Measurements from ENCODE around the gene KLF11. TPM values are rescaled to one million over a fixed set of nuclear protein-coding genes. Genes with fewer than 3 reads are reported as not detected.

Gene KLF11
- total and polyA plus RNA-seq, 9 donors: 21.6 to 45.3 (median 31.4) TPM

GRCh38 chr2:10071595-10071994, 28.2 kb downstream of the KLF11 start:
- Histone ChIP-seq H3K9me3 (no peaks in the 10 kb centered on the region), H3K36me3 (no peaks in the 10 kb centered on the region), H3K4me1 (ENCODE audit: insufficient read depth) (peaks cover 2% of the 10 kb centered on the region), H3K4me3 (no peak overlapping the region), H3K27me3 (no peaks in the 10 kb centered on the region), H3K27ac (no peak overlapping the region)
- TF ChIP-seq EP300 (IDR thresholded peaks at IDR 0.05) (no peak), POLR2A (IDR thresholded peaks at IDR 0.05) (no peak)
- TF ChIP-seq, protein P1, sequence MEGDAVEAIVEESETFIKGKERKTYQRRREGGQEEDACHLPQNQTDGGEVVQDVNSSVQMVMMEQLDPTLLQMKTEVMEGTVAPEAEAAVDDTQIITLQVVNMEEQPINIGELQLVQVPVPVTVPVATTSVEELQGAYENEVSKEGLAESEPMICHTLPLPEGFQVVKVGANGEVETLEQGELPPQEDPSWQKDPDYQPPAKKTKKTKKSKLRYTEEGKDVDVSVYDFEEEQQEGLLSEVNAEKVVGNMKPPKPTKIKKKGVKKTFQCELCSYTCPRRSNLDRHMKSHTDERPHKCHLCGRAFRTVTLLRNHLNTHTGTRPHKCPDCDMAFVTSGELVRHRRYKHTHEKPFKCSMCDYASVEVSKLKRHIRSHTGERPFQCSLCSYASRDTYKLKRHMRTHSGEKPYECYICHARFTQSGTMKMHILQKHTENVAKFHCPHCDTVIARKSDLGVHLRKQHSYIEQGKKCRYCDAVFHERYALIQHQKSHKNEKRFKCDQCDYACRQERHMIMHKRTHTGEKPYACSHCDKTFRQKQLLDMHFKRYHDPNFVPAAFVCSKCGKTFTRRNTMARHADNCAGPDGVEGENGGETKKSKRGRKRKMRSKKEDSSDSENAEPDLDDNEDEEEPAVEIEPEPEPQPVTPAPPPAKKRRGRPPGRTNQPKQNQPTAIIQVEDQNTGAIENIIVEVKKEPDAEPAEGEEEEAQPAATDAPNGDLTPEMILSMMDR (IDR thresholded peaks at IDR 0.05): no peak
- 89 to 93% (median 92%) methylated on average over 7 of the region's 7 CpGs for WGBS, 3 donors
- DNase-seq: no peak
- intact Hi-C loops (cut with DNase I): loop anchor here in 1 of 4 donors (5.0 kb wide), 1 partner anchor 366 kb away; no protein-coding TSS in a partner anchor

GRCh38 chr2:10072656-10073480, 29.5 kb downstream of the KLF11 start:
- peak; percentile 84 to 87 (median 84) for DNase-seq
- WGBS, 3 donors: 28 to 31% (median 30%) methylated on average over 20 of the region's 20 CpGs
- Histone ChIP-seq H3K27ac (no peak overlapping the region), H3K4me3 (no peak overlapping the region), H3K9me3 (no peaks in the 10 kb centered on the region), H3K27me3 (no peaks in the 10 kb centered on the region), H3K4me1 (ENCODE audit: insufficient read depth) (peaks cover 2% of the 10 kb centered on the region), H3K36me3 (no peaks in the 10 kb centered on the region)
- TF ChIP-seq, protein P1 (IDR thresholded peaks at IDR 0.05): peak; percentile 77 to 86 (median 85)
- TF ChIP-seq POLR2A (IDR thresholded peaks at IDR 0.05) (no peak), EP300 (IDR thresholded peaks at IDR 0.05) (no peak)
- intact Hi-C loops (cut with DNase I): loop anchor here in 1 of 4 donors (5.0 kb wide), 1 partner anchor 364 kb away; no protein-coding TSS in a partner anchor

DNA sequence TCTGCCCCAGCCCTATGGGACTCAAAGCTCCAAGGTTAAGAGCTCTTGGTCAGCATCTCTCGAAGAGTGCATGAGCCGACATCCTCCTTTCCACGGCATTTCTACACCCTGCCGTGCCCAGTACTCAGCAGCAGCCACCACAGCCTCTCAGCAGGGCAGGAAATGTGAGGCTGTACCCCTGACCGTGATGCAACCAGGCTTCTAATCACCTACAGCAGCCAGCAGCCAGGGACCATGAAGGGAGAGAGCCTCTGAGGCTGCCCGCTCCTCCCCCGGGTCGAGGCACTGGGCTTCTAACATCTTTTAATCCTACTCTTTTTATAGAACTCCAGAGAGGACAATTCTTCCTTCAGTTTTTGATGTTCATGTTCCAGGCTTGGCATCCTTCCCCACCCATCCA, 30.4 kb downstream of the KLF11 start:
- Histone ChIP-seq H3K36me3 (no peaks in the 10 kb centered on the region), H3K27ac (no peak overlapping the region), H3K4me1 (ENCODE audit: insufficient read depth) (peaks cover 7% of the 10 kb centered on the region), H3K27me3 (no peaks in the 10 kb centered on the region), H3K9me3 (no peaks in the 10 kb centered on the region), H3K4me3 (no peak overlapping the region)
- intact Hi-C loops (cut with DNase I): loop anchor here in 1 of 4 donors (5.0 kb wide), 1 partner anchor 364 kb away; no protein-coding TSS in a partner anchor
- TF ChIP-seq, protein P1 (IDR thresholded peaks at IDR 0.05): no peak
- TF ChIP-seq EP300 (IDR thresholded peaks at IDR 0.05) (no peak), POLR2A (IDR thresholded peaks at IDR 0.05) (no peak)
- 71 to 80% (median 72%) methylated on average over 8 of the region's 8 CpGs for WGBS, 3 donors
- no peak for DNase-seq

DNA sequence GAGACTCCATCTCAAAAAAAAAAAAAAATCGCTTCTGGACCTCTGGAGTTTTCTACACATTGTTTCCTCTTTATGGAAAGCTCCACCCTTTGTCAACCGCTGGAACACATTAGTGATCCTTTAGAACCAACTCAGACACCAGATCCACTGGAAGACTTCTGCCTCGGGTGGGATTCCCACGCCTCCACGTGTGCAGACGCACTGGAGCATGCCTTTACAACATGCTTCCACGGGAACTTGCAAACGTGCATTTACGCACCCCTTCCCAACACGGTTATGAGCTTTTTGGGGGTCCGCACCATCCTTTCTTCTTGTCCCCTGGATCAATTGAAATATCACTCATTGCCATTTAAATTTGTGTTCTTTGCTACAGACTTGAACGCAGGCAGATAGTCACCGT, 31.8 kb downstream of the KLF11 start:
- no peak overlapping the region for H3K4me3 ChIP-seq
- TF ChIP-seq, protein P1 (IDR thresholded peaks at IDR 0.05): no peak
- no peak for TF ChIP-seq EP300 (IDR thresholded peaks at IDR 0.05)
- TF ChIP-seq POLR2A (IDR thresholded peaks at IDR 0.05): no peak
- H3K27me3 ChIP-seq: no peaks in the 10 kb centered on the region
- H3K9me3 ChIP-seq: no peaks in the 10 kb centered on the region
- H3K36me3 ChIP-seq: no peaks in the 10 kb centered on the region
- H3K27ac ChIP-seq: no peak overlapping the region
- 81 to 89% (median 87%) methylated on average over 13 of the region's 13 CpGs for WGBS, 3 donors
- H3K4me1 ChIP-seq (ENCODE audit: insufficient read depth): peaks cover 7% of the 10 kb centered on the region
- no peak for DNase-seq
- intact Hi-C loops (cut with DNase I): no loop called here

Data from ovary (tissue), 9 donors.